K562 (cell line): ENCODE measurements around the gene RYR3. TPM values are rescaled to one million over a fixed set of nuclear protein-coding genes. Genes with fewer than 3 reads are reported as not detected.

Experiments
- CBX8 ChIP-seq: fragments of 200-600 bp; sonication (generic); IDR thresholded peaks from 2 replicates; pipeline ENCODE4 v1.6.1; 2012; ENCODE audit warnings: borderline replicate concordance, mixed run types, low read depth, mild to moderate bottlenecking, moderate library complexity, mixed read lengths, low read length, control low read depth, inconsistent platforms; ENCODE audit not compliant: poor library complexity, severe bottlenecking; ENCODE audit errors: extremely low read depth
- ELF2 ChIP-seq: fragments of 250-450 bp; sonication (Bioruptor Pico); IDR thresholded peaks from 2 replicates; pipeline ENCODE4 v1.5.0; 2021; ENCODE audit warnings: mild to moderate bottlenecking
- MAFK ChIP-seq: IDR thresholded peaks from 2 replicates; pipeline ENCODE4 v1.6.1; 2011; ENCODE audit warnings: low read length, improper control_type of control experiment
- PPARD ChIP-seq: fragments of 250-450 bp; sonication (Bioruptor Pico); IDR thresholded peaks from 2 replicates; pipeline ENCODE4 v1.8.0; 2022; ENCODE audit warnings: inconsistent platforms, mild to moderate bottlenecking, moderate library complexity
- RAD21 ChIP-seq, 2 experiments: fragments of 250-450 bp in 1 of 2; fragments of 450-650 bp in 1 of 2; sonication (Bioruptor Pico) in 1 of 2; formaldehyde crosslinking in 1 of 2; IDR thresholded peaks in 1 of 2; conservative IDR thresholded peaks in 1 of 2; 2 replicates each; pipeline versions ENCODE4 v1.4.0 to v1.8.0; 2020 to 2022; ENCODE audit warnings: mild to moderate bottlenecking in 2 of 2, moderate library complexity in 1 of 2
- RAD51 ChIP-seq: fragments of 450-650 bp; IDR thresholded peaks from 2 replicates; pipeline ENCODE4 v1.7.1; 2016; ENCODE audit warnings: low read depth, mild to moderate bottlenecking, borderline replicate concordance
- RBM15 ChIP-seq: fragments of 200-400 bp; formaldehyde crosslinking; IDR thresholded peaks from 2 replicates; pipeline ENCODE4 v1.6.1; 2018; ENCODE audit warnings: mild to moderate bottlenecking, low read length, moderate library complexity; ENCODE audit not compliant: insufficient read depth
- TRIM28 ChIP-seq: fragments of 450-650 bp; IDR thresholded peaks from 2 replicates; pipeline ENCODE4 v1.6.1; 2017
- ZNF23 ChIP-seq: fragments of 250-450 bp; sonication (Bioruptor Pico); IDR thresholded peaks from 2 replicates; pipeline ENCODE4 v1.4.0; 2020; ENCODE audit warnings: mild to moderate bottlenecking
- polyA plus RNA-seq, 8 experiments: library from polyadenylated mRNA; depleted of rRNA in 4 of 8; stranded (reverse) in 5 of 8; unstranded in 3 of 8; fragments of >200 nt; fragmentation: Nextera tagmentation in 2 of 8; fragmentation: Illumina TruSeq in 1 of 8; extraction: Ambion mirVana in 2 of 8; extraction: Trizol in 1 of 8; gene quantifications; 2 replicates each; pipeline versions ENCODE4 v1.2.1 to v1.2.3, GENCODE V29; 2011 to 2014; ENCODE audit warnings: inconsistent platforms in 1 of 8, missing spikeins in 1 of 8
- total RNA-seq, 7 experiments: library from RNA; depleted of rRNA in 6 of 7; stranded (reverse); fragments of >200 nt in 6 of 7; fragmentation: Illumina TruSeq in 2 of 7; extraction: Trizol in 2 of 7; gene quantifications; 2 replicates each; pipeline versions ENCODE4 v1.2.1 to v1.2.3, GENCODE V29; 2011 to 2021; ENCODE audit warnings: low replicate concordance in 1 of 7
- TF ChIP-seq, protein P1 (sequence below): fragments of 450-650 bp; IDR thresholded peaks from 2 replicates; pipeline ENCODE4 v1.6.1; 2016; ENCODE audit warnings: mild to moderate bottlenecking, moderate library complexity
- TF ChIP-seq, protein P2 (sequence below): IDR thresholded peaks from 2 replicates; pipeline ENCODE4 v1.6.1; 2016; ENCODE audit warnings: missing genetic modification characterization, missing compliant biosample characterization

The RYR3 gene
- total and polyA plus RNA-seq, 9 of the 15 experiments (the other 6 are each of a cell fraction or from before 2014, with no cell fraction given), result 0.04 TPM; not detected in 8

DNA sequence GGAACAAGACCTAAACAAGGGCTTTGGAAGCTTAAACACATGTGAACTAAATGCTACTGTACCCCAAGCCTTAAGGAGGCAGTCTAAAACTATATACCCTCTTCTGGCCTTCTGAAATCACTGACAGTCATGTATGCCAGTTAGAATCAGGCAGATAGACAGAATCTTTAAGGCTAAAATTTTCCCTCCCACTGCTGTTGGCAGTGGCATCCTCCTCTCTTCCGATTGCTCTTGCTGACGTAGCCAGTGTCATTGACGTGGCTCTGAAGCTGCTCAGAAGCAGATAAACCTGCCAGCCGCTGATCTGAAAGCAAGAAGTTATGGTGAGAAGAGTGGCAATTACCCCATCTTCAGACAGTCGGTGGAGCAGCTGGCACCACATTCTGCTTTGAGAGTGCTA, 3.3 kb downstream of the RYR3 start (continued):
- TF ChIP-seq, protein P1, sequence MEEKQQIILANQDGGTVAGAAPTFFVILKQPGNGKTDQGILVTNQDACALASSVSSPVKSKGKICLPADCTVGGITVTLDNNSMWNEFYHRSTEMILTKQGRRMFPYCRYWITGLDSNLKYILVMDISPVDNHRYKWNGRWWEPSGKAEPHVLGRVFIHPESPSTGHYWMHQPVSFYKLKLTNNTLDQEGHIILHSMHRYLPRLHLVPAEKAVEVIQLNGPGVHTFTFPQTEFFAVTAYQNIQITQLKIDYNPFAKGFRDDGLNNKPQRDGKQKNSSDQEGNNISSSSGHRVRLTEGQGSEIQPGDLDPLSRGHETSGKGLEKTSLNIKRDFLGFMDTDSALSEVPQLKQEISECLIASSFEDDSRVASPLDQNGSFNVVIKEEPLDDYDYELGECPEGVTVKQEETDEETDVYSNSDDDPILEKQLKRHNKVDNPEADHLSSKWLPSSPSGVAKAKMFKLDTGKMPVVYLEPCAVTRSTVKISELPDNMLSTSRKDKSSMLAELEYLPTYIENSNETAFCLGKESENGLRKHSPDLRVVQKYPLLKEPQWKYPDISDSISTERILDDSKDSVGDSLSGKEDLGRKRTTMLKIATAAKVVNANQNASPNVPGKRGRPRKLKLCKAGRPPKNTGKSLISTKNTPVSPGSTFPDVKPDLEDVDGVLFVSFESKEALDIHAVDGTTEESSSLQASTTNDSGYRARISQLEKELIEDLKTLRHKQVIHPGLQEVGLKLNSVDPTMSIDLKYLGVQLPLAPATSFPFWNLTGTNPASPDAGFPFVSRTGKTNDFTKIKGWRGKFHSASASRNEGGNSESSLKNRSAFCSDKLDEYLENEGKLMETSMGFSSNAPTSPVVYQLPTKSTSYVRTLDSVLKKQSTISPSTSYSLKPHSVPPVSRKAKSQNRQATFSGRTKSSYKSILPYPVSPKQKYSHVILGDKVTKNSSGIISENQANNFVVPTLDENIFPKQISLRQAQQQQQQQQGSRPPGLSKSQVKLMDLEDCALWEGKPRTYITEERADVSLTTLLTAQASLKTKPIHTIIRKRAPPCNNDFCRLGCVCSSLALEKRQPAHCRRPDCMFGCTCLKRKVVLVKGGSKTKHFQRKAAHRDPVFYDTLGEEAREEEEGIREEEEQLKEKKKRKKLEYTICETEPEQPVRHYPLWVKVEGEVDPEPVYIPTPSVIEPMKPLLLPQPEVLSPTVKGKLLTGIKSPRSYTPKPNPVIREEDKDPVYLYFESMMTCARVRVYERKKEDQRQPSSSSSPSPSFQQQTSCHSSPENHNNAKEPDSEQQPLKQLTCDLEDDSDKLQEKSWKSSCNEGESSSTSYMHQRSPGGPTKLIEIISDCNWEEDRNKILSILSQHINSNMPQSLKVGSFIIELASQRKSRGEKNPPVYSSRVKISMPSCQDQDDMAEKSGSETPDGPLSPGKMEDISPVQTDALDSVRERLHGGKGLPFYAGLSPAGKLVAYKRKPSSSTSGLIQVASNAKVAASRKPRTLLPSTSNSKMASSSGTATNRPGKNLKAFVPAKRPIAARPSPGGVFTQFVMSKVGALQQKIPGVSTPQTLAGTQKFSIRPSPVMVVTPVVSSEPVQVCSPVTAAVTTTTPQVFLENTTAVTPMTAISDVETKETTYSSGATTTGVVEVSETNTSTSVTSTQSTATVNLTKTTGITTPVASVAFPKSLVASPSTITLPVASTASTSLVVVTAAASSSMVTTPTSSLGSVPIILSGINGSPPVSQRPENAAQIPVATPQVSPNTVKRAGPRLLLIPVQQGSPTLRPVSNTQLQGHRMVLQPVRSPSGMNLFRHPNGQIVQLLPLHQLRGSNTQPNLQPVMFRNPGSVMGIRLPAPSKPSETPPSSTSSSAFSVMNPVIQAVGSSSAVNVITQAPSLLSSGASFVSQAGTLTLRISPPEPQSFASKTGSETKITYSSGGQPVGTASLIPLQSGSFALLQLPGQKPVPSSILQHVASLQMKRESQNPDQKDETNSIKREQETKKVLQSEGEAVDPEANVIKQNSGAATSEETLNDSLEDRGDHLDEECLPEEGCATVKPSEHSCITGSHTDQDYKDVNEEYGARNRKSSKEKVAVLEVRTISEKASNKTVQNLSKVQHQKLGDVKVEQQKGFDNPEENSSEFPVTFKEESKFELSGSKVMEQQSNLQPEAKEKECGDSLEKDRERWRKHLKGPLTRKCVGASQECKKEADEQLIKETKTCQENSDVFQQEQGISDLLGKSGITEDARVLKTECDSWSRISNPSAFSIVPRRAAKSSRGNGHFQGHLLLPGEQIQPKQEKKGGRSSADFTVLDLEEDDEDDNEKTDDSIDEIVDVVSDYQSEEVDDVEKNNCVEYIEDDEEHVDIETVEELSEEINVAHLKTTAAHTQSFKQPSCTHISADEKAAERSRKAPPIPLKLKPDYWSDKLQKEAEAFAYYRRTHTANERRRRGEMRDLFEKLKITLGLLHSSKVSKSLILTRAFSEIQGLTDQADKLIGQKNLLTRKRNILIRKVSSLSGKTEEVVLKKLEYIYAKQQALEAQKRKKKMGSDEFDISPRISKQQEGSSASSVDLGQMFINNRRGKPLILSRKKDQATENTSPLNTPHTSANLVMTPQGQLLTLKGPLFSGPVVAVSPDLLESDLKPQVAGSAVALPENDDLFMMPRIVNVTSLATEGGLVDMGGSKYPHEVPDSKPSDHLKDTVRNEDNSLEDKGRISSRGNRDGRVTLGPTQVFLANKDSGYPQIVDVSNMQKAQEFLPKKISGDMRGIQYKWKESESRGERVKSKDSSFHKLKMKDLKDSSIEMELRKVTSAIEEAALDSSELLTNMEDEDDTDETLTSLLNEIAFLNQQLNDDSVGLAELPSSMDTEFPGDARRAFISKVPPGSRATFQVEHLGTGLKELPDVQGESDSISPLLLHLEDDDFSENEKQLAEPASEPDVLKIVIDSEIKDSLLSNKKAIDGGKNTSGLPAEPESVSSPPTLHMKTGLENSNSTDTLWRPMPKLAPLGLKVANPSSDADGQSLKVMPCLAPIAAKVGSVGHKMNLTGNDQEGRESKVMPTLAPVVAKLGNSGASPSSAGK, result no peak
- no peak for TF ChIP-seq RAD51
- no peak for TF ChIP-seq RBM15
- TF ChIP-seq, protein P2, sequence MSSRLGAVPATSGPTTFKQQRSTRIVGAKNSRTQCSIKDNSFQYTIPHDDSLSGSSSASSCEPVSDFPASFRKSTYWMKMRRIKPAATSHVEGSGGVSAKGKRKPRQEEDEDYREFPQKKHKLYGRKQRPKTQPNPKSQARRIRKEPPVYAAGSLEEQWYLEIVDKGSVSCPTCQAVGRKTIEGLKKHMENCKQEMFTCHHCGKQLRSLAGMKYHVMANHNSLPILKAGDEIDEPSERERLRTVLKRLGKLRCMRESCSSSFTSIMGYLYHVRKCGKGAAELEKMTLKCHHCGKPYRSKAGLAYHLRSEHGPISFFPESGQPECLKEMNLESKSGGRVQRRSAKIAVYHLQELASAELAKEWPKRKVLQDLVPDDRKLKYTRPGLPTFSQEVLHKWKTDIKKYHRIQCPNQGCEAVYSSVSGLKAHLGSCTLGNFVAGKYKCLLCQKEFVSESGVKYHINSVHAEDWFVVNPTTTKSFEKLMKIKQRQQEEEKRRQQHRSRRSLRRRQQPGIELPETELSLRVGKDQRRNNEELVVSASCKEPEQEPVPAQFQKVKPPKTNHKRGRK (tag), result no peak
- no peak for TF ChIP-seq ELF2 (CRISPR knock-in tag)
- no peak for TF ChIP-seq CBX8
- no peak for TF ChIP-seq ZNF23
- no peak for TF ChIP-seq PPARD (CRISPR knock-in tag)
- TF ChIP-seq MAFK, result no peak
- no peak for TF ChIP-seq TRIM28
- TF ChIP-seq RAD21 (CRISPR knock-in tag; conservative IDR thresholded peaks at IDR 0.05 in 1 of 2, IDR thresholded peaks at IDR 0.05 in 1 of 2), result no peak
- TF ChIP-seq, all 486 proteins: peak for 0
